ENCODE results near the gene CHD3.

The CHD3 gene

DNA sequence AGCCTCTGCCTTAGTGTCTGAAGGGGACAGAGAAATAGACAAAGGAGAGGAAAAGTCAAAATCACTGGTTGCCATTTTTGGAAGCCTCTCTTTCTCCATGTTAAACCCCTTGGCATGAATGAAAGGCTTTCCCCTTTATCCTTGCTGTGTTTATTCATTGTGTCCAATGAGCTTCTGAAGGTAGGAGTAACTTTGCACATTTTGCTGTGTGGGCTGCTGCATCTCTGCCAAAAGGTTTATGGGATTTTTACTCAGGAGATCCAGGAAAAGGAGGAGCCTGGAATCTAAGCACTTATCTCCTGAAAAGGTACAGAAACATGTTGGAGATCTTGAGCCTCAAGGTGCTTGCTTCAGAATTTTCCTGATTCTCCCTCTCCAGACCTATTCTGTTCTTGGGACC lies 47.3 kb downstream of the CHD3 start:
- ChIA-PET CTCF (interaction anchor here (0.9 to 16.0 kb wide), 8 partner anchors 8 to 74 kb away, joined by 3 to 173 read pairs (median 4); partner anchors contain the start of gene RNF227), POLR2A (no interaction called here)
- TF ChIP-seq, protein P1, sequence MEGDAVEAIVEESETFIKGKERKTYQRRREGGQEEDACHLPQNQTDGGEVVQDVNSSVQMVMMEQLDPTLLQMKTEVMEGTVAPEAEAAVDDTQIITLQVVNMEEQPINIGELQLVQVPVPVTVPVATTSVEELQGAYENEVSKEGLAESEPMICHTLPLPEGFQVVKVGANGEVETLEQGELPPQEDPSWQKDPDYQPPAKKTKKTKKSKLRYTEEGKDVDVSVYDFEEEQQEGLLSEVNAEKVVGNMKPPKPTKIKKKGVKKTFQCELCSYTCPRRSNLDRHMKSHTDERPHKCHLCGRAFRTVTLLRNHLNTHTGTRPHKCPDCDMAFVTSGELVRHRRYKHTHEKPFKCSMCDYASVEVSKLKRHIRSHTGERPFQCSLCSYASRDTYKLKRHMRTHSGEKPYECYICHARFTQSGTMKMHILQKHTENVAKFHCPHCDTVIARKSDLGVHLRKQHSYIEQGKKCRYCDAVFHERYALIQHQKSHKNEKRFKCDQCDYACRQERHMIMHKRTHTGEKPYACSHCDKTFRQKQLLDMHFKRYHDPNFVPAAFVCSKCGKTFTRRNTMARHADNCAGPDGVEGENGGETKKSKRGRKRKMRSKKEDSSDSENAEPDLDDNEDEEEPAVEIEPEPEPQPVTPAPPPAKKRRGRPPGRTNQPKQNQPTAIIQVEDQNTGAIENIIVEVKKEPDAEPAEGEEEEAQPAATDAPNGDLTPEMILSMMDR (IDR thresholded peaks at IDR 0.05; ENCODE audit: insufficient read depth, low read length, missing control alignments), result no peak
- DNase-seq (ENCODE audit: low read depth, low spot score), result no peak
- no peak overlapping the region for H3K4me3 ChIP-seq (ENCODE audit: low read depth, low read length)

DNA sequence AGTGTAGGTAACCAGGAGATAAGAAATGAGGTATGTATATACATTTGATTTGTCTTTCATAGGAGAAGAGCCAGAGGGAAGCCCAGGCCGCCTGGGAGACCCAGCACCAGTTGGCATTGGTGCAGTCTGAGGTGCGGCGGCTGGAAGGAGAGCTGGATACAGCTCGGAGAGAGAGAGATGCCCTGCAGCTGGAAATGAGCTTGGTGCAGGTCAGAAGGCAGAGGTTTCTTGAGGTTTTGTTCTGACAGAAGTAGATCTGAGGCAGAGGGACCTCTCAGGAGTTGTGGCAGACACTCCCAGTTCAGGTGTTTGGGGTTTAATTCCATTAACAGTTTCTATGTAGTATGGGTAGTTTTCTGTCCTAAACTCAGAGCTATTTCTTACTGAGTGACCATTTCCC lies 51.4 kb downstream of the CHD3 start:
- H3K4me3 ChIP-seq (ENCODE audit: low read depth, low read length), result no peak overlapping the region
- ChIA-PET POLR2A (no interaction called here), CTCF (interaction anchor here (1.0 to 16.0 kb wide), 8 partner anchors 7 to 101 kb away, joined by 3 to 173 read pairs (median 4); no protein-coding TSS in a partner anchor)
- TF ChIP-seq, protein P1 (IDR thresholded peaks at IDR 0.05; ENCODE audit: insufficient read depth, low read length, missing control alignments), result no peak
- no peak for DNase-seq (ENCODE audit: low read depth, low spot score)

DNA sequence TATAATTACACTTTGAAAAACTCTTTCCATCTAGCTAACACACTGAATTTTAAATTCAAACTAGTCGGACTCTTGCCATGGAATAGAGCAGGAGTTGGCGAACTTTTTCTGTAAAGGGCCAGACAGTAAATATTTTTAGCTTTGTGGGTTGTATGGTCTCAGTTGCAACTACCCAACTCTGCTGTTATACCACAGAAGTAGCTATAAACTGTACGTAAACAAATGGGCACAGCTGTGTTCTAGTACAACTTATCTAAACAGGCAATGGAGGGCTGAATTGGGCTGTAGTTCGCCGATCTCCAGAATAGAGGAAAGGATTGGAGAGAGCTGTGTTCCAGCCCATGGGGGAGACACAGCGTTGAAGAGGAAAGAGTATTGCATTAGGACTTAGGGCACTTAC lies 52.2 kb downstream of the CHD3 start:
- no peak overlapping the region for H3K4me3 ChIP-seq (ENCODE audit: low read depth, low read length)
- no peak for DNase-seq (ENCODE audit: low read depth, low spot score)
- POLR2A ChIA-PET, result no interaction called here
- CTCF ChIA-PET, result interaction anchor here (1.0 to 16.0 kb wide), 8 partner anchors 8 to 100 kb away, joined by 3 to 173 read pairs (median 4); no protein-coding TSS in a partner anchor
- TF ChIP-seq, protein P1 (IDR thresholded peaks at IDR 0.05; ENCODE audit: insufficient read depth, low read length, missing control alignments), result no peak

DNA sequence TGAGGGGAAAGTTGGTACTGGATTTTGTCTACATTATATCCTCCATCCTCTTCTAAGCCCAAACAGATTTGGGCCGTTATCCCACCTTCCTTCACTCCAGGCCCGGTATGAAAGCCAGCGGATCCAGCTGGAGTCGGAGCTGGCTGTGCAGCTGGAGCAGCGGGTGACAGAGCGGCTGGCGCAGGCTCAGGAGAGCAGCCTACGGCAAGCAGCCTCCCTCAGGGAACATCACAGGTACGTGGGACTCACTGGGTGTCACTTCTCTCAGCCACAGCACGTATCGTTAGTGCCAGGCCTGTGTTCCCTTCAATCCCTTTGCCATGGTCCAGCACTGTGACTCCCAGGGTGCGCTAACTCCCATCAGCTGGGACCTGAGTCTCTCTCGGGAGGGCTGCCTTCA lies 54.7 kb downstream of the CHD3 start:
- ChIA-PET CTCF (interaction anchor here (1.6 to 4.2 kb wide), 4 partner anchors 10 to 53 kb away, joined by 4 to 26 read pairs (median 14); partner anchors contain the start of genes CNTROB and TRAPPC1), POLR2A (no interaction called here)
- no peak for DNase-seq (ENCODE audit: low read depth, low spot score)
- TF ChIP-seq, protein P1 (IDR thresholded peaks at IDR 0.05; ENCODE audit: insufficient read depth, low read length, missing control alignments), result no peak
- no peak overlapping the region for H3K4me3 ChIP-seq (ENCODE audit: low read depth, low read length)

DNA sequence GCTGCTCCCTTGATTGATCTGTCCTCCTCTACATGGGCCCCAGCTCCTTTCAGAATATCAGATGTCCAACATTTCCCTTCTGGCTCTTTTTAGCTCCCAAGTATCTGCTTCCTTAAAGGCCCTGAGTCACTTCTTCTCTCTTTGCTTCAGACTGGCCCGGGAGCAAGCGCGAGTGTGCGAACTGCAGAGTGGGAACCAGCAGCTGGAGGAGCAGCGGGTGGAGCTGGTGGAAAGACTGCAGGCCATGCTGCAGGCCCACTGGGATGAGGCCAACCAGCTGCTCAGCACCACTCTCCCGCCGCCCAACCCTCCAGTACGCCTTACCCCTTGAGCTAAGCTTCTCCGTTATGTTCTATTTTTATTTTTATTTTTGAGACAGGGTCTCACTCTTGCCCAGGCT lies 55.7 kb downstream of the CHD3 start:
- ChIA-PET POLR2A (interaction anchor here (1.3 kb wide), 1 partner anchor 13 kb away, joined by 6 read pairs; the partner anchor contains the start of gene TRAPPC1), CTCF (interaction anchor here (0.8 to 4.2 kb wide), 9 partner anchors 9 to 201 kb away, joined by 3 to 26 read pairs (median 4); partner anchors contain the start of genes CNTROB and TRAPPC1)
- DNase-seq (ENCODE audit: low read depth, low spot score), result no peak
- TF ChIP-seq, protein P1 (IDR thresholded peaks at IDR 0.05; ENCODE audit: insufficient read depth, low read length, missing control alignments), result no peak
- H3K4me3 ChIP-seq (ENCODE audit: low read depth, low read length), result no peak overlapping the region

DNA sequence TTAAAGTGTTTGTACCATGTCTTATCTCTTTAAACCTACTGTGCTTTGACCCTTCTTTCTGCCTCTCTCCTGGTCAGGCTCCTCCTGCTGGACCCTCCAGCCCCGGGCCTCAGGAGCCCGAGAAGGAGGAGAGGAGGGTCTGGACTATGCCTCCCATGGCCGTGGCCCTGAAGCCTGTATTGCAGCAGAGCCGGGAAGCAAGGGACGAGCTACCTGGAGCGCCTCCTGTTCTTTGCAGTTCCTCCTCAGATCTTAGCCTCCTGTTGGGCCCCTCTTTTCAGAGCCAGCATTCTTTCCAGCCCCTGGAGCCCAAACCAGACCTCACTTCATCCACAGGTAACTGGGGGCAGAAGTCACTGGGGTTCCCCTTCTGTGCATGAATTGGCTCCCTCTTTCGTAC lies 57.1 kb downstream of the CHD3 start:
- DNase-seq (ENCODE audit: low read depth, low spot score), result no peak
- ChIA-PET POLR2A (interaction anchor here (1.3 kb wide), 1 partner anchor 14 kb away, joined by 6 read pairs; the partner anchor contains the start of gene TRAPPC1), CTCF (interaction anchor here (0.6 to 4.2 kb wide), 5 partner anchors 12 to 114 kb away, joined by 3 to 26 read pairs (median 8); partner anchors contain the start of genes CNTROB and TRAPPC1)
- TF ChIP-seq, protein P1 (IDR thresholded peaks at IDR 0.05; ENCODE audit: insufficient read depth, low read length, missing control alignments), result no peak
- no peak overlapping the region for H3K4me3 ChIP-seq (ENCODE audit: low read depth, low read length)
